GM21367 (cell line): Measurements from ENCODE around the gene OLFM4.

Experiments
- ATAC-seq: cut with Tn5 transposase; IDR thresholded peaks from one replicate; pipeline ENCODE4 v1.9.1; 2021; ENCODE audit not compliant: unreplicated experiment

The OLFM4 gene

GRCh38 chr13:53014495-53015443 lies 13.8 kb upstream of the OLFM4 start:
- no peak for ATAC-seq

DNA sequence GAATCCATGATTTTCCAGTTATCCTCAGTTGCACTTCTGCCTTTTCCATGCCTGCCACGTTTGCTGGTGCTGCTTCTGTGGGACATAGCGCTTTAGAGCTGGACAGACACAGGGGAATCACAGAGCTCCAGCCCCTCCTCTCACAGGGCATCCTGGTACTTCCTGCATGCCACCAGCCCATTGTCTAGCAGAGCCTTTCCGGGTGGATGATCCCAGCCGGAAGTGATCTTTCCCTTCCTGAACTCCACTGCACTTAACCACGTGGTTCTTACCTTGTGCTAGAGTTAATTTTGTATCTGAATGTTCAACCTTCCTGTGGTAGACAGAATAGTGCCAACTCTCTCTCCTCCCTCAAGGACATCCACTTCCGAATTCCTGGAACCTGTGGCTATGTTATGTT lies 12.6 kb upstream of the OLFM4 start:
- ATAC-seq = no peak

DNA sequence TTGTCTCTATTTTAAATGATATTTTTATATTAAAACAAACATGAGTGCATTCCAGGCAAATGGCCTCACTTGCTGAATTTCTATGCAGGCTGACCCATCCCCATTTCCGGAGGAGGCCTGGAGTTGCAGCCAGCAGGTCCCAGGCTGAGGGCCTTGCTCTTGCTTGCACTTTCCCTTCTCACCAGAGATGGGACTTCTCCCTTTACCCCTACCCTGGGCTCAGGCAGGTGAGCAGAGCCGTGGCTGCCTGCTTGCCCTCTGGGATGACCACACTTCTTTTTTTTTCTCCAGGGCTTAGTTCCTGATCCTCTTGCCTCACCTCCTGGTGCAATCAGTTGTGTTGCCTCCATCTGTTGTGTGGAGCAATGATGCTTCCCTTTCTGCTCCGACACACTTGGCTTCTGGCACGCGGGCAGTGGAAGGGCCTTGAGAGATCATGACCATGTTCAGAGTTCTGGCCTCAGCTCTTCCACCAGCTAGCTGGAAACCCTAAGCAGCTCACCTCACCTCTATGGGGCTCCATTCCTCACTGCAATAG lies 11.1 kb upstream of the OLFM4 start:
- no peak for ATAC-seq

DNA sequence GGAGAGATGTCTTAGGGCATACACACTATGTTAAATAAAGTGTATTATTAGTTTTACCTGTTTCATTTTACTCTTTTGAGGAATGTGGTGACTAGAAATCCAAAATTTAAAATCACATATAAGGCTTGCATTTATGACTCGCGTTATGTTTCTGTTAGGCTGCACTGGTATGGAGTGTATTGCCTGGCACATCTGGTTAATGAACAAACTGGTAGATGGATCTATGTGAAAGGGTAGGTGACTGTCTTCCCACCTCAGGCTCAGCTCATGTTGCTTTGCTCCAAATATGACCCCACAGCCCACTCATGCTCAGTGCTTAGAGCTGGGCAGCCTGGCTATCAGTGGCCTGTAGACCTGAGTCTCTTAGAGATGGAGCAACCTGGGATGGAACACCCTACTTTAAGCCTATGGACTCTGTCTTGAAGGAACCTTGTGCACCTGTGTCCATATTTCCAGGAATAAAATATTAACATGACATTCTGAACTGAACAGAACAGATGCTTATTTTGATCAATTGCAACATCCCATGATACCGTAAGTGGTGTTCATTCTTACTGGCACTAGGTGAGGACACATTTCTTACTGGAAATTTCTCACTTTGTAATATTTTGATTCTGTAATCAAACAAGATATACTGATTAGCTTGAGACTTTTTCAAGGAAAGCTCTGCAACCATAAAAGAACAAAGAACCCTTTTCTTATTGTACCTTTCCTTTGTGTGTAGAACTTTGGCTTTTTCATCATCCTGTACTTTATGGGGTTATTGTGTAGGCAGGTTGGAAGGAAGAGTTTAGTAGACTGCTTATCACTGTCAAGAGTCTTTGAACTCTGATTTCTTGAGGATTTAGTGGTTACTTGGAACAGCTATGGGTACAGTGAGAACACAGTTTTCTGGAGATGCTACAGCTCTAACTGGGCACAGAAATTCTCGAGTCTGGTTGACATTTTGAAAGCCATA lies 9.6 kb upstream of the OLFM4 start:
- ATAC-seq = no peak

DNA sequence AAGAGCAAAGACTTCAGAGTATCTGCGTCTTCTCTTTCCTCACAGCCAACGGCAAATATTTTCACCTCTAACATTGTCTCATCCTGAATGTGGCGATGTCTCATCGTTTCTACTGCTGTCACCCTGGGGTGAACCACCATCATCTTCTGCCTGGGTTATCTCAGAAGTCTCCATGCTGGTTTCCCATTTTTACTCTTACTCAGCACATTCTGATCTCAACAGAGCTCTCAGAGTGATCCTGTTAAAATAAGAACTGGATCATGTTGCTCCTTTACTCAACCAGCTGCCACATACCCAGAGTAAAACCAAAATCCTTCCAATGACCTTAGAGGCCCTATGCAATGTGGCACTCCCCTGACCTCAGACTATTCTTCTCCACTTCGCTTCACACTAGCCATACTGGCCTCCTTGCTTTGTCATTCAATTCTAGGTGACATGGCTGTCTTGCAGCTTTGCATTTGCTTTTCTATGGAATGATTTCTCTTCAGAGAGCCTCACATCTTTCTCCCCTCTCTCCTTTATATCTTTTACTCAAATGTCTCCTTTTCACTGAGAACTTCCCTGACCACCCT lies 7.8 kb upstream of the OLFM4 start:
- no peak for ATAC-seq

DNA sequence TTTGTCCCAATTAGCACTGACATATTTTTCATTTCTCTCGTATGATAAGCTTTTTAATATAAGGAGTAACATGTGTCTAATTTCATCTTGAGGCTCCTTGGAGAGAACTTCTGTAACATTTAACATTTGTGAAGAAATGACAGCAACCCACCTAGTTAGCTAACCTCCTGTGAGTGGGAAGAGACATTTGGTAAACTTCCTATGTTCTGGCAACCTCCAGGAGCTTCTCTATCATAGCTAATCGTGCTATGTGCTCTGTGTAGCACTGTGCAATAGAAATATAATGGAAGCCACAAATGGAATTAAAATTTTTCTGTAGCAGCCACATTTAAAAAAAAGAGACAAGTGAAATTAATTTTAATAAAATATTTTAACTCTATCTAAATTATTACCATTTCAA lies 5.4 kb upstream of the OLFM4 start:
- ATAC-seq = no peak

GRCh38 chr13:53028063-53028462 lies 550 bp upstream of the OLFM4 start:
- no peak for ATAC-seq

- ATAC-seq = no peak
Measured at GRCh38 chr13:53032849-53033248, 4.2 kb downstream of the OLFM4 start.

- ATAC-seq = no peak
Measured at GRCh38 chr13:53038993-53039392, 10.4 kb downstream of the OLFM4 start.

- ATAC-seq = no peak
Measured at GRCh38 chr13:53041968-53042516, 13.4 kb downstream of the OLFM4 start.

DNA sequence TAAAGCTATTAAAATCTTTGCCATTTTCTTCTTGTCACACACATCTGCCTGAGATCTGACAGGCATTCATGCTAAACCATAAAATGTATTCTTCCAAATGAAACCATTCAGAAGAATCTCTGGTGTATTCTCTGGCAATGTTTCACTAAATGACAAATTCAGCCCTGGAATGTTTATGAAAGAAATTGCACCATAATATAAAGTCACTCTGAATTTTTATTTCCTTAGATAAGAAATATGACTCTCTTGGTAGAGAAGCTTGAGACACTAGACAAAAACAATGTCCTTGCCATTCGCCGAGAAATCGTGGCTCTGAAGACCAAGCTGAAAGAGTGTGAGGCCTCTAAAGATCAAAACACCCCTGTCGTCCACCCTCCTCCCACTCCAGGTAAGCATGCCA lies 14.3 kb downstream of the OLFM4 start:
- no peak for ATAC-seq

DNA sequence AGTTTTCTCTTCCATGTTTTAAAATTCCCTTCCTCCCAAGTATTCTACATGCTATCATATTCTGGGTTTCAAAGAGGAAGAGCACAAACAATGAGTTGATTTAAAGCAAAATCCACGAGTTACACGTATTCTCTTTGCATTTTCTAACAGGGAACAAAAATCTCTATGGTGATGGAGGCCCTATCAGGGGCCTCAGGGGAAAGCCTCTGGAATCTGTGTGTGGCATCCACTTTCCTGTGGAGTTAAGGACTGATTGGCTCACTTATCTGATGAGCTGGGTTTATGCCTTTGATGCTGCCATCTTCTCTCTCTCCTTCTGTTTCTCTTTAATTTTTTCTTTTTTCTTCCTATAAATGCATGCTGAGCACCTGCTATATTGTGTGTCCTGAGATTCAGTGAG lies 14.8 kb downstream of the OLFM4 start:
- no peak for ATAC-seq

DNA sequence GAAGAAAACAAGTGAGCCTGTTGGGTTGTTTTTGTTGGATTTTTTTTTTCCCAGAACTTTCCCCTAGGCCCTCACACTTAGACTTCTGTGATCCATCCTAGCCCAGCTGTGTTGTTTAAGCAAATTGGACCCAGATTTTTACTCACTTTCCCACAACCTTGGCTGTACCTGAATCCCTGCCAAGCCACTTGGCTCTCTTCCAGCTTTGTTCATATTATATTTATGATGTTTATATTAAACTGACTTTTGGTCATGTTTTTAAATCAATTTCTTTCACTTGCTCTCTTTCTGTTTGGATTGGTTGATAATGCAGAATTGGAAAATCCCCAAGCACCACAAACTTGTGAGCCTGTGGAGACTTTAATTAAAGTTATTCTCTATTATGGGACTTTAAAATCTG lies 16.6 kb downstream of the OLFM4 start:
- no peak for ATAC-seq

DNA sequence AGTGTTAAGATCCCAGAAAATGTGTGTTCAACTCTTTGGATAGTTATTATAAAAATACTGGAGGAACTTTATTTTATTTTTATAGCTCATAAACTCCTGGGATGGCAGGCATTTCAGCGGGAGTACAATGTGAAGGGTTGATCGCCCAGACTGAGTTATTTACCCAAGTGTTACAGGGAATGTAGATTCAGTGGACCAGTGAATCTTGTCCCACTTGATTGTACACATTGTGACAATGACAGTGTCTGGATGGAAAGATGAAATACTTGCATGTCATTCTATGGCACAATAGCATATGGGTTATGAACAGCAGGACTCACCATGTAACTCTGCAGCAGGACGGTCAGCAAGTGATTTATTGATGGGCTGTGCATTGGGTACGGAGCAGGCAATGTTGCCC lies 20.3 kb downstream of the OLFM4 start:
- no peak for ATAC-seq

DNA sequence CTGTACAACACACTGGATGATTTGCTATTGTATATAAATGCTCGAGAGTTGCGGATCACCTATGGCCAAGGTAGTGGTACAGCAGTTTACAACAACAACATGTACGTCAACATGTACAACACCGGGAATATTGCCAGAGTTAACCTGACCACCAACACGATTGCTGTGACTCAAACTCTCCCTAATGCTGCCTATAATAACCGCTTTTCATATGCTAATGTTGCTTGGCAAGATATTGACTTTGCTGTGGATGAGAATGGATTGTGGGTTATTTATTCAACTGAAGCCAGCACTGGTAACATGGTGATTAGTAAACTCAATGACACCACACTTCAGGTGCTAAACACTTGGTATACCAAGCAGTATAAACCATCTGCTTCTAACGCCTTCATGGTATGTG lies 21.5 kb downstream of the OLFM4 start:
- ATAC-seq = no peak

GRCh38 chr13:53052675-53053074 lies 24.1 kb downstream of the OLFM4 start:
- no peak for ATAC-seq

- no peak for ATAC-seq
Measured at GRCh38 chr13:53054569-53054968, 26.0 kb downstream of the OLFM4 start.

GRCh38 chr13:53058065-53058679 lies 29.6 kb downstream of the OLFM4 start:
- ATAC-seq = no peak

DNA sequence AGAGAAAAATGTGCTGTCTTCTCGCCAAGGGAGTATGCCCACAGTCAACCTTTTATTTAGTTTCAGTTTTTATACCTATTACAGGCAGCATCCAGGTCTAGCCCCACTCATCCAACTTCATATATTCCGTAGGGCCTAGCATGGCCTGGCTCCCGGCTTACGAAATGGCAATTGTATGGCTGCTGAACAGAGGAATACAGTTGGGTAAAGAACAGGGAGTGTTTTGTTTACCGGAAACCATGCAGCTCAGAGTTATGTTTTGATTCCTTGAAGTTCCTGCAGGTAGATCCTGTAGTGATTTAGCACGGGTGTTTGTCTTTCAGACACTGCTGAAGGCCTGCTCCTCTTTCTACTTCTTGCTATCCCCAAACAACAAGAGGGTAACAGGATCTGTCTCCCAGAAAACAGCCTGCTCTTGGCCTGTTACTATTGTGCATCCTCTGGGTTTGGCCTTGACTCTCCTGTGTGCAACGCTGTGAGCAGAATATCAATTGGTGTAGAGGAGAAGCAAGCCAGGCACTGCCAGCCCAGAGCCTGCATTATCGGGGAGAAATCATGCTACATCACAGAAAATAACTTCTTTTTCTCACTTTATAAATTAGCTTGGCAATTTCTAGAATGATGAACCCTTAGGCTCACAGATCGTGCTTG lies 32.4 kb downstream of the OLFM4 start:
- no peak for ATAC-seq

DNA sequence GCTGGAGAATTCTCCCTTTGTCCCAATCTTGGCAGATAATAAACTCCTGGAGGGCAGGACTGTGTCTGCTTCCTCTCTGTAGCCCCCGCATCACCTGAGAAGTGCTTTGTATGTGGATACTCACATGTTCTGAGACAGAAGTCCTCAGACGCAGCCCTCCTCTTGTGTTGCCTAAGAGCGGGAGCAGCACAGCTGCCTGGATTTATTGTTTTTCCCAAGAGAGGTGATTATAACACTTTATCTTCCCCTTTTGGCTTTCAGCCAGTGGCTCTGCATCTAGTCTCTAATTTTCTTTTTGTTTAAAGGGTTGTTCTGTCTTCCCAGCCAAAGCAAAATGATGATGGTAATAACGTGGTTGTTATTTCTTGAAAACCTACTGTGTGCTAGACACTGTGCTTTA lies 36.1 kb downstream of the OLFM4 start:
- no peak for ATAC-seq
